ENCODE measurements around the gene RIPOR2. TPM values are rescaled to one million over a fixed set of nuclear protein-coding genes. Genes with fewer than 3 reads are reported as not detected.
"Not testable (repeated sequence)": the region's sequence is repeated elsewhere in the genome, so short reads cannot be mapped to it uniquely, and the experiment has no call there.

Gene RIPOR2
- total and polyA plus RNA-seq, 4 donors, result 1.6 to 10.9 (median 3.7) TPM

DNA sequence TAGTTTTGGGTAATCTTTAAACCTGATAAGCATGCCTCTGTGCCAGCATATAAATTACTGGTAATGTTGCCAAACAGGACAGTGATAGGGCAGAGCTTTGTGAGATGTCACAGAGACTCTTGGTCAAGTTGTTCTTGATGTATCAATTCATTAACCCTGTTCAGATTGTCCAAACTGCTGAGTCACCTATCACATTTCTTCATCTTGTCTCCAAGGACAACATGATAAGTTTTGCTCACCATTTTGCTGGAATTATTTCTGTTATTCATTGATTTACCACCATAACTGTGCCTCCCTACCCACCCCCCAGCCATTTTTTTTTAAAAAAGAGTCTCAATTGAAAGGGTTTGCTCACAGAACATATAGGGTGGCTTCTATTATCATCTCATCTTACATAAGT is 180.5 kb downstream of the RIPOR2 start:
- Histone ChIP-seq H3K27ac (ENCODE audit: low read depth in 1 of 2, low read length in 2 of 2) (no peak overlapping the region), H3K9ac (ENCODE audit: low read depth in 1 of 2, low read length in 2 of 2) (no peak overlapping the region), H3K36me3 (ENCODE audit: control insufficient read depth in 4 of 4, insufficient read depth in 3 of 4, low read depth in 1 of 4, low read length in 3 of 4) (no peaks in the 10 kb centered on the region), H3K9me3 (ENCODE audit: control insufficient read depth in 4 of 4, low read length in 3 of 4) (no peaks in the 10 kb centered on the region), H3K4me3 (ENCODE audit: low read depth in 1 of 3, low read length in 3 of 3) (no peak overlapping the region), H3K27me3 (ENCODE audit: control insufficient read depth in 4 of 4, insufficient read depth in 4 of 4, low read length in 3 of 4) (no peaks in the 10 kb centered on the region), H3K4me1 (ENCODE audit: control insufficient read depth in 4 of 4, insufficient read depth in 4 of 4, low read length in 3 of 4) (no peaks in the 10 kb centered on the region)
- DNase-seq (ENCODE audit: low spot score), result no peak
- no peak for TF ChIP-seq YY1 (IDR thresholded peaks at IDR 0.05)
- TF ChIP-seq, protein P1, sequence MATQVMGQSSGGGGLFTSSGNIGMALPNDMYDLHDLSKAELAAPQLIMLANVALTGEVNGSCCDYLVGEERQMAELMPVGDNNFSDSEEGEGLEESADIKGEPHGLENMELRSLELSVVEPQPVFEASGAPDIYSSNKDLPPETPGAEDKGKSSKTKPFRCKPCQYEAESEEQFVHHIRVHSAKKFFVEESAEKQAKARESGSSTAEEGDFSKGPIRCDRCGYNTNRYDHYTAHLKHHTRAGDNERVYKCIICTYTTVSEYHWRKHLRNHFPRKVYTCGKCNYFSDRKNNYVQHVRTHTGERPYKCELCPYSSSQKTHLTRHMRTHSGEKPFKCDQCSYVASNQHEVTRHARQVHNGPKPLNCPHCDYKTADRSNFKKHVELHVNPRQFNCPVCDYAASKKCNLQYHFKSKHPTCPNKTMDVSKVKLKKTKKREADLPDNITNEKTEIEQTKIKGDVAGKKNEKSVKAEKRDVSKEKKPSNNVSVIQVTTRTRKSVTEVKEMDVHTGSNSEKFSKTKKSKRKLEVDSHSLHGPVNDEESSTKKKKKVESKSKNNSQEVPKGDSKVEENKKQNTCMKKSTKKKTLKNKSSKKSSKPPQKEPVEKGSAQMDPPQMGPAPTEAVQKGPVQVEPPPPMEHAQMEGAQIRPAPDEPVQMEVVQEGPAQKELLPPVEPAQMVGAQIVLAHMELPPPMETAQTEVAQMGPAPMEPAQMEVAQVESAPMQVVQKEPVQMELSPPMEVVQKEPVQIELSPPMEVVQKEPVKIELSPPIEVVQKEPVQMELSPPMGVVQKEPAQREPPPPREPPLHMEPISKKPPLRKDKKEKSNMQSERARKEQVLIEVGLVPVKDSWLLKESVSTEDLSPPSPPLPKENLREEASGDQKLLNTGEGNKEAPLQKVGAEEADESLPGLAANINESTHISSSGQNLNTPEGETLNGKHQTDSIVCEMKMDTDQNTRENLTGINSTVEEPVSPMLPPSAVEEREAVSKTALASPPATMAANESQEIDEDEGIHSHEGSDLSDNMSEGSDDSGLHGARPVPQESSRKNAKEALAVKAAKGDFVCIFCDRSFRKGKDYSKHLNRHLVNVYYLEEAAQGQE (IDR thresholded peaks at IDR 0.05), result no peak
- no peak for TF ChIP-seq GABPA (IDR thresholded peaks at IDR 0.05 in 1 of 2, conservative IDR thresholded peaks at IDR 0.05 in 1 of 2)

DNA sequence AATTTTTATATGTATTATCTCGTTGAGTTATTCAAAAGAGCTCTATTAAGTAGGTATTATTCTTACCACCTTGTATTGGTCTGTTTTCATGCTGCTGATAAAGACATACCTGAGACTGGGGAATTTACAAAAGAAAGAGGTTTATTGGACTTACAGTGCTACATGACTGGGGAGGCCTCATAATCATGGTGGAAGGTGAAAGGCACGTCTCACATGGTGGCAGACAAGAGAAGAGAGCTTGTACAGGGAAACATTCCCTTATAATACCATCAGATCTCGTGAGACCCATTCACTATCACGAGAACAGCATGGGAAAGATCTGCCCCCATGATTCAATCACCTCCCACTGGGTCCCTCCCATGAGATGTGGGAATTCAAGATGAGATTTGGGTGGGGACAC is 181.4 kb downstream of the RIPOR2 start:
- DNase-seq (ENCODE audit: low spot score); H3K4me1 ChIP-seq (ENCODE audit: control insufficient read depth in 4 of 4, insufficient read depth in 4 of 4, low read length in 3 of 4); H3K9ac ChIP-seq (ENCODE audit: low read depth in 1 of 2, low read length in 2 of 2); H3K27me3 ChIP-seq (ENCODE audit: control insufficient read depth in 4 of 4, insufficient read depth in 4 of 4, low read length in 3 of 4); H3K36me3 ChIP-seq (ENCODE audit: control insufficient read depth in 4 of 4, insufficient read depth in 3 of 4, low read depth in 1 of 4, low read length in 3 of 4); H3K27ac ChIP-seq (ENCODE audit: low read depth in 1 of 2, low read length in 2 of 2); H3K9me3 ChIP-seq (ENCODE audit: control insufficient read depth in 4 of 4, low read length in 3 of 4); H3K4me3 ChIP-seq (ENCODE audit: low read depth in 1 of 3, low read length in 3 of 3): not testable (repeated sequence)
- WGBS, result 91% methylated on average over 4 of the region's 4 CpGs

Other genes starting within 250 kb of the RIPOR2 start
- gene C6orf62, start 216.8 kb downstream of the RIPOR2 start, total RNA-seq, result 10 to 100 TPM; 50.0 to 58.6 TPM
- 10 to 100 TPM; 29.6 to 48.8 TPM for gene C6orf62, start 216.8 kb downstream of the RIPOR2 start, polyA plus RNA-seq
- gene GMNN, start 161.0 kb downstream of the RIPOR2 start, total RNA-seq, result 10 to 100 TPM in 1 of 2 donors, 1 to 10 TPM in 1; 8.4 to 34.9 TPM
- 10 to 100 TPM in 1 of 2 donors, 1 to 10 TPM in 1; 8.6 to 13.5 TPM for gene GMNN, start 161.0 kb downstream of the RIPOR2 start, polyA plus RNA-seq
- not detected for gene ARMH2, start 137.0 kb downstream of the RIPOR2 start, total RNA-seq
- gene ARMH2, start 137.0 kb downstream of the RIPOR2 start, polyA plus RNA-seq, result not detected

All from liver (tissue), 9 donors.